ENCODE data around the gene KIF9.

- TF ChIP-seq CTCF (conservative IDR thresholded peaks at IDR 0.05; ENCODE audit: low read length) = no peak
- TF ChIP-seq EZH2phosphoT487 (IDR thresholded peaks at IDR 0.05; ENCODE audit: borderline replicate concordance) = no peak
Measured at GRCh38 chr3:47247131-47248064, 35.2 kb downstream of the KIF9 start.
